Stimulated activated CD8-positive, alpha-beta memory T cell treated with anti-CD3 and anti-CD28 coated beads, Interleukin-12 subunit alpha, Interleukin-12 subunit beta, amount 100 ng/mL, for 1 hour (primary cell): ENCODE results near the gene MSI2.

ENCODE experiments used
- DNase-seq: peaks from one replicate; pipeline ENCODE4 v3.0.0-alpha.2; 2020; ENCODE audit warnings: low read depth

MSI2 gene

DNA sequence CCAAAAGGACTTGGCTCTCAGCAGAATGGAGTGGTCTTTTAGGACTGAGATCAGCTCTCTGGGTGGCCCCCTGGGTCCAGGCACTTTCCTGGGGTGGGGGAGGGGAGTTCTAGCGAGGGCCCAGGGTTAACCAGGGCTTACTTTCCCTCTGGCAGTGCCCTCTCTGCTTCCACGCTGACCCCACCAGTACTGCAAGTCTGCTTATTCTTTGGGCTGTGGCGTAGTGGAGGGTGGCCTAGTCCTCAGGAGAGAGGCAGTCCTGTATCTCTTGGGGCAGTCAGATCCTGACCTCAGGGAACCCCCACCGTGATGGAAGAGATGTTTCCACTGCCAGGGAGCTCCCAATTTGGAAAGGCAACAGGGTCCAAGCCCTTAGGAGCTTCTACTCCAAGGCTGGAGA lies 409.4 kb downstream of the MSI2 start:
- no peak for DNase-seq

DNA sequence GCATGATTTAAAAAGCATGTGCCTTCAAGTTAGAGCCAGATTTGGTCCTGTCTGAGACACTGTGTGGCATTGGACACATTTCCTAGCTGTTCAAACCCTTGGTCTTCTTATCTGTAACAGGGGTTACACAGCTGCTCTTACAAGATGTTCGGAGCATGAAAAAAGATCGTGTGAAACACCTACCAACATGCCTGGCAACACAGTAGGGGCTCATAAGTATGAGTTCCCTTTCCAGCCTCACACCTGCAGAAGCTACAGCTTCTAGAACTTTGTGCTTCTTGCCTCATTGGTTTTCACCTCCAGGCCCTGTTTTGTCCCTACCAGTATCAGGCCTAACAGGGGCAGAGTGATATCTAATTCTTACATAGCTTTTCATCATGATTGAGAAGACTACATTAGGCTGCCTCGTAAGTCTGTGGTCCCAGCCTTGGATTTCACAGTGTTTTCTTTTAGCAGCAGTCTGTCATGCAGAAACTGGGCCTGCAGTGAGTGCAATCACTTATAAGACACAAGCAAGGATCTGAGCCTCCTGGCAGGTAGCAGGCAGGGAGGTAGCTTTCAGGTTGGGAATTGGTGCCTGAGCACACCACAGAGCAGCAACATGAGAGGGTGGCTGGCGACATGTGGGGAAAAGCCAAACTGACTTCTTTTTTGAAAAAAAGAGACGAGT lies 410.0 kb downstream of the MSI2 start:
- no peak for DNase-seq

DNA sequence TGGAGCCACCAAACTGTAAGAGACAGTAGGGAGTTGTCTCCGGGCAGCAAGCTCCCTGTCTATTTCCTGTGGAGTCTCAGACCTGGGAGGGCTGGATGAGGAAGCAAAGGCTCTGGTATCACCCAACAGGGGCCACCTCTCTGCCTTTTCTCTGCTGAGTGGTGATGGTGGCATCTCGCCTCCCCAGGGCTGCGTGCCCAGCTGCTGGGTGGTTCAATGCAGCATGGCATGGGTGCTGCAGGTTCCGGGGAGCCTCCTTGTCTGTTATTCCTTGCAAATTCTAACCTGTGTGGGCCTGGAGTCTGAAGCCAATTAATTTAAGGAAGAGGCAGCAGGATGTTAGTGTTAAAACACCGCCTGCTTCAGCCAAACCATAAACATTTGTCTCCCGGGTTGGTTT lies 410.6 kb downstream of the MSI2 start:
- DNase-seq, result no peak

DNA sequence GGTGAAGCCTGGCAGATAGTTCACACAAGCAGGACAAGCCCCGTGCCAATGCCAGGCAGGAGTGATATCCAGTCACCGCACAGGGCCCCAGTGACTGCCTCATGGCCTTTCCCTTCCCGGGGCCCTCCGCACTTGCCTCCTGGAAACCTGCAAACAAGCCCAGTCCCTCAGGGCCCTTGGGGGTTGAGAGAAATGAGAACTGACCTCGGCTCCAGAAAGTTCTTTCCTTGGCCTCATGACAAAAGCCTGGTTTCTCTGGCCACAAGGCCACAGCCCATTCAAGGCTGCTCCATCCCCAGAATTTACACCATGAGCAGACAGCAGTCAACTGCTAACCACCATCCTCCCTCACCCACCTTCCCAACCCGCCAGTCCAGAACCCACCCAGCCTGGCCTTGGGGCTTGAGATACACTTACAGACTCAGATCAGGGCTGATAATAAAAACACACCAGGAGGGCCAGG lies 411.2 kb downstream of the MSI2 start:
- DNase-seq, result no peak

DNA sequence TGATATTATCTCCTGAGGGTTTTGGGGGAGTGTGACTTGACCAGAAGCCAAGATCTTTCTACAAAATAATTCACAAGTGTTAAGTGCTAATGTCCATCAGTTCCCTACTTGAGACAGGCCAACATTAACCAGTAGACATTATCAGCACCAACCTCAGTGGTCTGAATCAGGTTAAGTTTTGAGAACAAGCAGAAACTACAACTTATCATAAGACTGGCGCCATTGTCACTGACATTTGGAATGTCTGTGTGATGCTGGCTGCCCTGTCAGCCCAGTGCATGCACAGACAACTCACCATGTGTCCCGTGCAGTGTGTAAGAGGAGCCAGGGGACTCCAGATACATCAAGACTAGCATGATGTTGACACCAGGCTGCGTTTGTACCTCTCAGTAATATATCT lies 412.0 kb downstream of the MSI2 start:
- no peak for DNase-seq

DNA sequence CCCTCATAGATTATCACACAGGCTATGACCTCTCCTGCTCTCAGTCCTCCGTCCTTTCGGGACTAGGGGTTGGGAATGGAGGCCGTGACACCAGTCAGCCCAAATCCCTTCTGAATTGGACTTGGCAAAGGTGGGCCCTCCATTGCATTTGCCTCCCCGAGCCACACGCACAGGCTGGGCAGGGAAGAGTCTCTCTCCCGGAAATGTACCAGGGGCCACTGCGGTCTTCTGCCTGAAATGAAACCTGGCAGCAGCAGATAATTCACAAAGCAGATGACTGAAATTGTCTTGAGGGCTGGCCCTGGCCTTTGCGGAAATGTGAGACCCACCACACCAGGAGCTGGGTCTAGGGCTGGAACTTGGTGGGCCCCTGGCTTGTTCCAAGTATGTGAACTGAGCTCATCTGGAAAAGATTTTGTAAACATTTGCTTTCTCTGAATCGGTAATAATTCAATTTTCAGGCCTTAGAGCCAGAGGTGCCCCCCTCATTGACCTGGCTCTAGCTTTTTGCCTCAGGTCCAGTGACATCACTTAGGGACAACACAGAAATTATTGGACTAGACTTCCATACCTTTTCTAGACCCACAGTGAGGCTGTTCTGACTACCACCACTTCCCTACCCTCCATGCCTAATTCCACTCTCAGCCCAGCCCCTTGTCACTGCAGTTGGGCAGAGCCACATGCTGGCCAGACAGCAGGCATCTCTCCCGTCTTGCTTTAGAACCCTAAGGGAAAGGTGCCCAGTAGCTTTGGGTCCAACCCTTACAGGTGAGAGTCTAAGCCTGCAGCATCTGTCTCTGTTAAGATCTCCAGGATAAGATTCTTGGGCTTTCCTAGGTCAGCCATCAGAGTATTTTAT lies 413.6 kb downstream of the MSI2 start:
- DNase-seq, result no peak

DNA sequence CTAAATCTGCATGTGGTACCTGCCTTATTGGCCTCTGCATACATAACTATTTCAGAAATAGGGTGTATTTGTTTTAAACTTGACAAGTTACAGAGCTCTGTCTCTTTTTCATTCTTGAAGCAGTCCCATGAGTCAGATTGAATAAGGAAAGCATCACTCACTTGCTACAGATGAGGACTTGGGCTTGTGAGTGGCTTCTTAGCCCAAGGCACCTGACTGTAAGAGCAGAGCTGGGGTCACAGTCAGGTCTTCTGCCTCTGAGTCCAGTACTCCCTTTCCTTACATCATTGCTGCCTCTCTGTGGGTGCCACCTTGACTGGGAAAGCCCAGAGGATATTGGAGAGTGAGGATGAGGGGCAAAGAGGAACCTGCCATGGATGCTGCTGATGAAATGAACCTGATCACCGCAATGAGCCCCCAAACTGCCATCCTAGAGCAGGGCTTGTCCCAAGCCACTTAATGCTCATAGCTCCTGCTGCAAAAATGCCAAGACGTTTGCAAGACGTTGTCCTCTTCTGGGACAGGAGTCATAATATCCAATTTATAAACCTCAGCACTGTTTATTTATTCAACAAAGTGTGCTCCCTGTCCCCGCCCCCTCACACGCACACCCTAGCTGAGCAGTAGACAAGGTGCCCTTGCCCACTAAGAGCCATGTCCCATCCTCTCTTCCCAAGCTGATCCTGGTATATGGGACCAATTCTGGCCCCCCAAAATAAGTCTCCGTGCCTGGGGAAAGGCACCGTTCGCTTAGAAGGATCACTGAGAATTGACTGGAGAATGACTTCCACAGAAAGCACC lies 414.6 kb downstream of the MSI2 start:
- DNase-seq, result no peak

DNA sequence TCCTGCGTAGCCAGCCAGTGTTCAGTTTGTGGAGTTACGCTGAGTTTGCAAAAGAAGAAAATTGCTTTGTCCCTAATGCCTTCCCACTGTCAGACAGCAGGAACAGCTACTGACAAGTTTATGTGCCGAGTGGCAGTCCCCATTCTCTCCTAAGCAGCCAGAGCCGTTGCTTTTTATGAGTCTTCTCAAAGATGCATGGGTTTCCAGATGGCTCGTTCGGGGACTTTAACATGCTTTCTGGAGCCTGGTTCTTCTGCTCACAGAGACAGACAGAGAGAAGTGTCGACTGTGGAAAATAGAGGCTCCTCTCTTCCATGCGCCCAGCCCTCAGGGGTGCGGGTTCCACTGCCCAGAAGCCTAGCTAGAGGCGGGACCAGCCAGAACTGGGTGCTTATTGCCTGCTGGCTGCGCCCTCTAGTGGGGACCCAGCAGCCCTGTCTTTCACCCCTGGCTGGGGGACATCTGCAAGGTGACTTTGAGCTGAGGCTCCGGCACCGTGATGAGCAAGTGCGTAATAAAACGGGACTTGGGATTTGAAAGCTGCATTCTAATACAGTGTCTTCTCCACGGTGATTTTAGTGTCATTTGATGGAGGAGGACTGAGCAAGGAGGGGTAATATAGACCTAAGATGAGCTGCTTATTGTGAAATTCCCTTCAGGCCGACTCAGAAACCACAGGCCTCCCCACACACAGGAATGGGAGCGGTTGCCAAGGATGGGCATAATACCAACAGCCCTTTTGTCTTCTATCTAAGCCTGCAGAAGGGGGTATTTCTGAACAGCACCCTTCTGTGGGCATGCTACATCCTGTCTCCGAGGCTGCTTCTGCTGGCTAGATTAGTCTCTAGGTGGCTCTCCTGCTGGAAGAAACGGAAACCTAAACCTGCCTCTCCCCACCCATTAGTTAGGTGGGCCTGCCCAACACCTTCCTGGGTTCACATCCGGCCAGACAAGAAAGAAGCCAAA lies 415.6 kb downstream of the MSI2 start:
- DNase-seq, result peak; percentile 40

DNA sequence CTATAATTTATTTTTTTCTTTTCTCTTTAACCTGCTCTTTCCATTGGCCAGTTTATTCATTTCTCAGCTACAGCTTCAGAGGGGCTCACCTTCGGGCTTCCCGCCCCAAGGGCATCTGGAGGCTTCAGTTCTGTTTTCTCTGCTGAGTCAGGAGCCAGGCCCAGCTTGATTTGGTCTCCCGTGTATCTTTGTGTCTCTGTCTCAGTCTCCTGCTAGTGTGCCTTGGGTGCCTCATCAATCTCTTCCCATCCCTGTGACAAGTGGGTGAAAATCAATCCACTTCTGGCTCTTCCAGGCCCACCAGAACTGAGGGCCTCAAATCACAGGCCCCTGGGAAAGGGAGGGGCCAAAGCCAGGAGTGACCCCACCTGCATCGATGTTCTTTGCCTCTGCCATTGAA lies 416.6 kb downstream of the MSI2 start:
- no peak for DNase-seq

DNA sequence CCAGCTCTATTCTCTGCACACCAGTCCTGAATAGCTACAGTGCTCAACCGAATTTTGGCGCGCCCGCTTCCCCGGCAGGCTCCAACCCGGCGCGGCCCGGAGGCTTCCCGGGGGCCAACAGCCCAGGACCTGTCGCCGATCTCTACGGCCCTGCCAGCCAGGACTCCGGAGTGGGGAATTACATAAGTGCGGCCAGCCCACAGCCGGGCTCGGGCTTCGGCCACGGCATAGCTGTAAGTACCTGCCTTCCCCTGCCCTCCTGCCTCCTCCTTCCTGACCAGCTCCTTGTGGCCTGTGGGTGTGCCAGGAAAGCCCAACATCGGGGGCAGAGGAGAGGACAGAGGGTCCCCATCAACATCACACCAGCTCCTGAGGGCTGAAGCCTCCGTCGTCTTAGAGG lies 418.6 kb downstream of the MSI2 start:
- DNase-seq, result no peak

DNA sequence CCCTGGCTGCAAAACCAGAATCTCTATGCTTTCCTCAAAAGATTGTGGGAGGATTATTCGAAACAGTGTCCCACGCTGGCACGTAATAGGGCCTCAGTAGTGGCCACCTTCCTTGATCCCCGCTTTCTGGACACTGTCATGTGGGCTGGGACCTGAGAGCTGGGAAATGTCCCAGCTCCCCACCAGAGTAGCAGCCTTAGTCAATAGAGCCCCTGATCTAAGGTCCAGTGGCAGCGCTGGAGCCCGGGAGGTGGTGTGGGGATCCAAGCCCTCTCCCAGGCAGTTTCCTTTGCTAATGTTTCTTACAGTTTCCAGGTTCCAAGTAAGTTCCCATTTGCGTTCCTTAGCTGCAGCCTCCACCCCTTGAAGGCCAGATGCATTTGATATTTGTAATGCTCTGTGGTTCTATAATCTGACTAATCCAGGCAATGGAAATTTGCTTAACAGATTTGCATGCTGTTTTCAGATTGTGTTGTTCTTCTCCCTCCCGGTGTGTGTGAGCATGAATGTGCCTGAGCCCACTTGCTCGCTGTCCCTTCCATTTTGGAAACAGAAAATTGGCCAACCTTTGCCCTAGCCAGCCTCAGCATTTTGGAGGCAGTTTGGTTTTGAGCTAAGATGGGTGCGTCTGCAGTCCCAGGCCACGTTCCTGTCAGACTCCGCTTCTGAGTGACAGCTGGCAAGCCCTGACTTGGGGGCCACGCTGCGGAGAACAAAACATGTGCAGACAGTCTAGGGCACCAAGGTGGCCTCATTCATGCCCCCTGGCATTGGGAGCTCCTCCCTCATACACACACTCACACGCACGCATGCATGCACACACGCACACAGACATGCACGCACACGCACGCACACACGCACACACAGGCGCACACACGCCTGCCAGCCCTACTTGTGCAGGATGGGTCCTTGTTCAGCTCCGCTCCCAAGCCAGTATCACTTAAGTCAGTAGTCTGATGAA lies 419.4 kb downstream of the MSI2 start:
- DNase-seq, result no peak

DNA sequence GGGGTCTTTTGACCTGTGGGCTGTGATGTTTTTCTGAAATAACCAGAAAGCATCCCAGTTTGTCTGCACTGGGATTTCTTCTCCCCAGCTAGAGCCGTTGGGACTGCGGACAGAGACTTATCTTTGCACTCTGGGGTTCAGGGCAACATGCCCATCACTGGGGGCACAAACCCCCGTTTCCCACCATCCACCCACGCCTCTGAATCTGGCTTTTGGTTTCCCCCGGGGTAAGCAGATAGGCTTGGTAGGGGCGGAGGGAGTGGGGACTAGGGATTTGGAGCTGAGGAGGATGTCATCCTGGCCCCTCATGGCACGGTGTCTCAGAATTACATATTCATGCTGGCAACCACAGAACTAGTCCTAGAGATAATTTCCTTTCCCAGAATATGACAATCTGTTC lies 420.2 kb downstream of the MSI2 start:
- no peak for DNase-seq

DNA sequence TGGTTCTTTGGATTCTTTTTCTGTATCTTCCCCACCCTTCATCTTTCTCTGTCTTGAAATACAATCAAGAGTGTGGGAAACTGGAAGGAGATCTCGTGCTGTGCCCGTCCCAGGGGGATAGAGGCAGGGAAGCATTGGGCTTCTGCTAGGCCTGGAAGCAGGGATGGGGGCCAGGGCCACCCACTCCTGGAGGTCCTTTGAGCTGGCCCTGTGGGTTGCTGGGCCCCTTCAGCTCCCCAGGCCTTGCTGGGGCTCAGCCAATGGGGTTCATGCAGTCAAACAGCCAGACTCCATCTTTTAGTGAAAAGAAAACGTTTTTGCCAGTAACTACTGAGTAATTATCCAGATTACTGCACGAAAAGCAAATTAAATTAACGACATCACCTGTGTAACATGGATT lies 421.0 kb downstream of the MSI2 start:
- DNase-seq, result no peak

DNA sequence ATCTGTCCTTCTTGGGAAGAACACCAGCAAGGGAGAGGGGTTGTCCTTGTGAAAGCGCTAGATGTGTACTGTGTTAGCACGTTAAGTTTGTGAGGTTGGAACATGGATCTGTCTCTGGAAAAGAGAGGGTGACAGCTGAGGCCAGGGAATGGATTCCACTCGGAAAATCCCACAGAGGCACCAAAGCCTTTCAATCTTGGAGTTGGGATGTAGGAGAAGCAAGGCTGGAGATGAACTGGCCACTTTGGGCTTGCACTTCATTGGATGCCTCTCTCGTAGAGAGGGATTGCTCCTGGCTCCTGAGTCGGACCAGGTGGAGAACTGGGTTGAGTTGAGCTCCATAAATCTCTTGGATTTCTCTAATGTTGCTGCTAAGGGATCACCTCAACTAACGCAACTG lies 421.5 kb downstream of the MSI2 start:
- DNase-seq, result no peak

DNA sequence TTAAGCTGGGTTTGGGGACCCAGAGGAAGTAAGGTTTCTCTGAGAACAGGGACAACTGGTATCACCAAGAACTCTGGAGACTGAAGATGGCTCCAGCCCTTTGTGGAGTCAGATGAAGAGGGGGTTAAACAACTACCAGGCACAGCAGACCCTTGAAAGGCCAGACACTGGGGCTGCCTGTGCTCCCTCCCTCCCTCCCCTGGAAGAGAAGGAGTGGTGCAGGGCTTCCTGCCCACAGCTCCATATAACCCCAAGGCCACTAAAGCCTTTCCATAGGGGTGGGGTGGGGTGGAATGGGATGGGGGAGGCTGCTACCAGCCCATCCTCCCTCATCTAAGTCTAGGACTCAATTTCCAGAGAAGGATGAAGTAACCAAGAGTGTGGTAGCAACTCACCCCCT lies 422.1 kb downstream of the MSI2 start:
- no peak for DNase-seq

DNA sequence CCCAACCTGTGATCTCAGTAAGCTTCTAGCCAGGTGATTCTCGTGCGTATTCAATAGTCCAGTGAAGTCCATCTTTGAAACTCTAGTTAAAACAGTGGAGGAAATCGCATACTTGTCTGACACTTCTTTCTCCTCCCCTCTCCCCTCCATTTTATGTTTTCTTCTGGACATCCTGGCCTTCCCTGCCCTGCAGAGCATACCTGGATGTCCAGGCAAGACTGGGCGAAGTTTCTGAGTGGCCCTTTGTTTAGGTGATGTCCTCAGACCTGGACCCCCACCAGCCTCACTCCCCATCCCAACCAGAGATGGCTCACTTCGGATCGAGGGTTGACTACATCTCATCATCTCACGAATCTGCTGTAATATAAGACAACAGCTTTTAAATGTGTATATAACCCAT lies 423.0 kb downstream of the MSI2 start:
- DNase-seq, result no peak

DNA sequence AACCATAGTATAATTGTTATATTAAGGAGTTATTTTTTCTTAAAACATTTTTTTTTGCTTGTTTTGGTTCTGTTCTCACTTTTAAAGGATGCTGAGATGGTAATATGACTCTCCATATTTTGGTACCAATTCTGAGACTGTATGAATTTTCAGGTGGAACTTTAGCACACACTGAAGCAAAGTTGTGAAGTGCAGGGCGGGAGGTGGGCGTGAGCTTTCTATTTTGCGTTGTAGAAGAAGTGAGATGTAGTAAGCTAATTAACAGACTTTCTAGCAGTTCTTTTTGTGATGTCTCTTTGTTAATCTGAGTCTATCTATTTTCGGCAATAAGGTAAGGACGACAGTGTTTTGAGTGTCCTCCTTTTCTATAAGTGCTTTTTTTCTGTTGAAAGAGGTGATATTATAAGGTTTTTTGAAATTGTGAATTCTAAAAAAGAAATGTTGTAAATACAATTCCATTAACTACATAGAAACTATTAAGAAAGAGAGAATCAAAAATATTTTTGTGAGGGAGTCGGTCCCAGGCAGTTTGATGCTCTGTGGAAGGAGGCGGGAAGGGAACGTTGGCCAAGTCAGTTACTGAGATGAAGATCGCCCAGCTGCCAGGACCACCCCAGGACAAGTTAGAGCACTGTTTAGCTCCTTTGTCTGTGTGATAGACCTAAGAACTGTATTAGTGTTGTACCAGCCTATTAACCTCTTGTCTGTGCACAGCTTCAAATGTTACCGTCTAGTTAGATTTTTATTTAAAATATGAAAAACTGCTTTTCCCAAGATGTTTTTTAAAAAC lies 423.8 kb downstream of the MSI2 start:
- DNase-seq, result no peak

DNA sequence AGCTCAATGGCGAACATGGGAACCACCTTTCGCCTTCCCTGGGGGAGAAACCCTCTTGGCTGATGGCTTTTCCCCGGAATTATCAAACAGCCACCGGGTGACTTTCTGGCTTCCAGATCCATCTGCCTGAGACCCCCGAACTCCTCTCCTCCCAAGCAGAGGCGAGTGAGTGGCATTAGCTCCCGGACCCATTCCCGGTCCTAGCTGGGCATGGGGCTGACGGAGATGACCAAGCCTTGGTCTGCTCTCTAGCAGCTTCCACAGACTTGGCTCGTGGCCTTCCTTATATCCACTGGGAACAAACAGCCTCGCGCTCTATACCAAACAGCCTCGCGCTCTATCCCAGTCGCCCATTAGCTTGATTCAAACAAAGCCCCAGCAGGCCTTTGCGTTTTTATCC lies 426.4 kb downstream of the MSI2 start:
- no peak for DNase-seq

DNA sequence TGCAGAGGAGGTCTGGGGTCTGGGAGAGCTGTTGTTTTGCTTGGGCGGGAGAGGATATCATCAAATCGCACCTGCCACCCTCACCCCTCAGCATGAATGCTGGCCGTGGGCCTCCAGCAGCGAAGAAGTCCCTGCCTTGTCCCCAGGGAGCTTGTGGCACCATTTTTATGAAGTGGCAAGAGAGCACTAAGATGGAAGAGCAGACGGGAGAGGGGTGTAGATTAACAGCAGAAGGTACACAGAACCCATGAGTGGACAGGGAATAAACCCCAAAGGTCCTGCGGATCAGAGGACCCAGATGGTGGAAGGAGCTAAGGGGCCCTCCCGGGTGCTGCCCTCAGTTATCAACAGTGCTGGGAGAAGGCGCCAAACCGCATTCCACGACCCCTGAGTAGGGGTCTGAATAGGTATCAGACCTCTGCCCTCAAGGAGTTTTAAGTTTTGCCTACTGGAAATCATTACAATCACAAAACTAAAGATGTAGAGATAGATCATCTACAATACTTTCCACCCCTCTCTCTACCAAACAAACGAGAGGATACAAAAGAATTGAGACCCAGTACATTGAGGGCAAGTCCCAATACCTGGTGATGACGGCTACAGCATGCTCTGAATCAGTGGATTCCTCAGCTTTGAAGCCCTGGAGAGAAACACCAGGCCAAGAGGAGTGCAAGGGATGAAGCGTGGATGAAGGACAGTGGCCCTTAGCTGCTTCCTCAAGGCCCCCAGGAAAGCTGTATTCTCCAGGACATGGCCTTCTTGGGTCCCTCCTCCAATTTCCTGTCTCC lies 428.6 kb downstream of the MSI2 start:
- no peak for DNase-seq
